Measurements from ENCODE around the gene PDE4B. TPM values are rescaled to one million over a fixed set of nuclear protein-coding genes. Genes with fewer than 3 reads are reported as not detected.

Gene PDE4B
- total RNA-seq, 2 donors from 2014 or later, result 14.0 to 17.1 TPM

GRCh38 chr1:66140072-66140471 is 347.4 kb downstream of the PDE4B start:
- no peak for DNase-seq (ENCODE audit: low spot score)

GRCh38 chr1:66143651-66144050 is 351.0 kb downstream of the PDE4B start:
- intact Hi-C loops (cut with DNase I), result no loop called here
- DNase-seq (ENCODE audit: low spot score), result no peak

More at GRCh38 chr1:66140072-66140471, 347.4 kb downstream of the PDE4B start:
- intact Hi-C loops (cut with DNase I), result no loop called here

GRCh38 chr1:66147226-66147835 is 354.6 kb downstream of the PDE4B start:
- no peak for DNase-seq (ENCODE audit: low spot score)
- intact Hi-C loops (cut with DNase I), result no loop called here

- no peak for DNase-seq (ENCODE audit: low spot score)
- intact Hi-C loops (cut with DNase I), result no loop called here
Observed at GRCh38 chr1:66152034-66152433, 359.3 kb downstream of the PDE4B start.

GRCh38 chr1:66154394-66154793 is 361.7 kb downstream of the PDE4B start:
- no peak for DNase-seq (ENCODE audit: low spot score)
- intact Hi-C loops (cut with DNase I), result no loop called here

- DNase-seq (ENCODE audit: low spot score), result no peak
- intact Hi-C loops (cut with DNase I), result no loop called here
Observed at GRCh38 chr1:66156144-66156543, 363.4 kb downstream of the PDE4B start.

- intact Hi-C loops (cut with DNase I), result no loop called here
- DNase-seq (ENCODE audit: low spot score), result no peak
Observed at GRCh38 chr1:66159800-66160199, 367.1 kb downstream of the PDE4B start.

- intact Hi-C loops (cut with DNase I), result no loop called here
- DNase-seq (ENCODE audit: low spot score), result no peak
Observed at GRCh38 chr1:66160719-66161118, 368.0 kb downstream of the PDE4B start.

GRCh38 chr1:66166753-66167152 is 374.1 kb downstream of the PDE4B start:
- intact Hi-C loops (cut with DNase I), result no loop called here
- no peak for DNase-seq (ENCODE audit: low spot score)

- intact Hi-C loops (cut with DNase I), result no loop called here
- DNase-seq (ENCODE audit: low spot score), result no peak
Observed at GRCh38 chr1:66167267-66167666, 374.6 kb downstream of the PDE4B start.

- no peak for DNase-seq (ENCODE audit: low spot score)
- intact Hi-C loops (cut with DNase I), result no loop called here
Observed at GRCh38 chr1:66168467-66168887, 375.8 kb downstream of the PDE4B start.

- intact Hi-C loops (cut with DNase I), result no loop called here
- DNase-seq (ENCODE audit: low spot score), result no peak
Observed at GRCh38 chr1:66168948-66169671, 376.4 kb downstream of the PDE4B start.

- intact Hi-C loops (cut with DNase I), result no loop called here
- no peak for DNase-seq (ENCODE audit: low spot score)
Observed at GRCh38 chr1:66172272-66172671, 379.6 kb downstream of the PDE4B start.

- no peak for DNase-seq (ENCODE audit: low spot score)
- intact Hi-C loops (cut with DNase I), result no loop called here
Observed at GRCh38 chr1:66175098-66175497, 382.4 kb downstream of the PDE4B start.

GRCh38 chr1:66175581-66175980 is 382.9 kb downstream of the PDE4B start:
- no peak for DNase-seq (ENCODE audit: low spot score)
- intact Hi-C loops (cut with DNase I), result no loop called here

GRCh38 chr1:66176012-66176715 is 383.5 kb downstream of the PDE4B start:
- intact Hi-C loops (cut with DNase I), result no loop called here
- DNase-seq (ENCODE audit: low spot score), result no peak

GRCh38 chr1:66176832-66177231 is 384.1 kb downstream of the PDE4B start:
- intact Hi-C loops (cut with DNase I), result no loop called here
- DNase-seq (ENCODE audit: low spot score), result no peak

- intact Hi-C loops (cut with DNase I), result no loop called here
- no peak for DNase-seq (ENCODE audit: low spot score)
Observed at GRCh38 chr1:66177510-66177909, 384.8 kb downstream of the PDE4B start.

GRCh38 chr1:66182026-66182425 is 389.3 kb downstream of the PDE4B start:
- DNase-seq (ENCODE audit: low spot score), result no peak
- intact Hi-C loops (cut with DNase I), result no loop called here

GRCh38 chr1:66182551-66183178 is 390.0 kb downstream of the PDE4B start:
- DNase-seq (ENCODE audit: low spot score), result no peak
- intact Hi-C loops (cut with DNase I), result no loop called here
